GM19099 (cell line): ENCODE measurements around the gene ATG101.

Source experiments
- POLR2A ChIP-seq: IDR thresholded peaks from 3 replicates; pipeline ENCODE4 v1.6.1; 2011; ENCODE audit warnings: low read depth; ENCODE audit not compliant: insufficient read length; ENCODE audit errors: extremely low read depth

ATG101 gene

GRCh38 chr12:52074971-52075724 lies 5.4 kb downstream of the ATG101 start:
- TF ChIP-seq POLR2A: no peak

- TF ChIP-seq POLR2A: no peak
Observed at GRCh38 chr12:52076811-52077210, 7.0 kb downstream of the ATG101 start.

GRCh38 chr12:52078276-52078675 lies 8.5 kb downstream of the ATG101 start:
- TF ChIP-seq POLR2A: no peak

- TF ChIP-seq POLR2A: no peak
Observed at GRCh38 chr12:52079576-52080402, 10.0 kb downstream of the ATG101 start, which contains the start of gene SMIM41. SMIM41 (plus strand) TSS chr12:52079704; CDS start chr12:52079780, 76 bp downstream.

- no peak for TF ChIP-seq POLR2A
Observed at GRCh38 chr12:52080403-52081251, 10.8 kb downstream of the ATG101 start.

- no peak for TF ChIP-seq POLR2A
Observed at GRCh38 chr12:52081263-52081733, 11.5 kb downstream of the ATG101 start.

GRCh38 chr12:52082026-52082668 lies 12.4 kb downstream of the ATG101 start:
- TF ChIP-seq POLR2A: no peak

- no peak for TF ChIP-seq POLR2A
Observed at GRCh38 chr12:52082669-52082987, 12.8 kb downstream of the ATG101 start.

- no peak for TF ChIP-seq POLR2A
Observed at GRCh38 chr12:52082988-52083637, 13.3 kb downstream of the ATG101 start.

GRCh38 chr12:52083638-52083996 lies 13.8 kb downstream of the ATG101 start:
- TF ChIP-seq POLR2A: no peak

GRCh38 chr12:52084491-52085231 lies 14.9 kb downstream of the ATG101 start:
- TF ChIP-seq POLR2A: no peak

GRCh38 chr12:52085682-52086180 lies 16.0 kb downstream of the ATG101 start:
- TF ChIP-seq POLR2A: no peak

GRCh38 chr12:52086366-52086765 lies 16.6 kb downstream of the ATG101 start:
- no peak for TF ChIP-seq POLR2A
